TTC549 (cell line): ENCODE measurements around the gene ATXN7.

Experiments
- FAIRE-seq: peaks from 2 replicates; lab custom pipeline; 2012; peaks lifted over from hg19 to GRCh38; lab: Jason Lieb, UNC

ATXN7 gene

GRCh38 chr3:63934041-63934866, 70.6 kb downstream of the ATXN7 start:
- FAIRE-seq, result no peak

DNA sequence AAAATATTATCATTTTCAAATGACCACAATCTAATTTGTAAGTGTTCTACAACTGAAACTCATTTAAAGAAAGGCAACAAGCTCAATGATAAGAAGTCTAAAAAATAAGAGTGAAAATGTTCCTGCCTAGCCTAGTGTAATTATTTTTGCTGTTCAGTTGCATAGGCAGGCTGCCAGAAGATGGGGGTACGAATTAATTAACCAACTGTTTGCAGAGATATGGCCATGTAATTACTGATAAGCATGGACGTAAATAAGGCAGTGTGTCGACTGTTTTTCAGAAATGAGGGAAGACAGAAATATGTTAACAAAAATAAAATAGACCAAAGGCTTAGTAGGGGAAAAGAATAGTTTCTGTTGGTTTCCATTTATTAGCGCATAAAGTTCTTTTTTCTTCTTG, 73.3 kb downstream of the ATXN7 start:
- FAIRE-seq, result no peak

GRCh38 chr3:63937661-63938651, 74.3 kb downstream of the ATXN7 start:
- no peak for FAIRE-seq

GRCh38 chr3:63940389-63940757, 76.7 kb downstream of the ATXN7 start:
- FAIRE-seq, result no peak

- no peak for FAIRE-seq
Measured at GRCh38 chr3:63942528-63942927, 78.9 kb downstream of the ATXN7 start.

- no peak for FAIRE-seq
Measured at GRCh38 chr3:63943678-63944077, 80.0 kb downstream of the ATXN7 start.

- FAIRE-seq, result no peak
Measured at GRCh38 chr3:63945558-63946096, 82.0 kb downstream of the ATXN7 start.

DNA sequence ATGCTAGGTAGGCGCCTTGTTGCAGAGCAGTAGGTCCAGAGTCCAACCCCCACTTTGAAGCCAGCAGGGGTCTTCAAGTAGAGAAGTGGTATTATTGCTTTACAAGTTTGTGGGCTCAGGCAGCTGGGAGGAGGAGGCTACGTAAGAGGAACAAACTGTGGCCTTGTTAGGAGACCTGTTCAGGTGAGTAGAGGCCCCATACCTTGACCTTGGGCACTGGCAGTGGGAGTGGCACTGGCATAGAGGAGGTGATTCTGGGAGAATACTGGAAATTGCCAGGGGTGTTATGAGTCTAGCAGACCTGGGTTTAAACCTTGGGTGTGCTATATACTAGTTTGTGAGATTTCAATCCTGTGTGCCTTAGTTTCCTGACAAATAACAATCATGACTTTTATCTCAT, 83.1 kb downstream of the ATXN7 start:
- no peak for FAIRE-seq

- no peak for FAIRE-seq
Measured at GRCh38 chr3:63947594-63947993, 83.9 kb downstream of the ATXN7 start.

- FAIRE-seq, result no peak
Measured at GRCh38 chr3:63949005-63949404, 85.3 kb downstream of the ATXN7 start.

- no peak for FAIRE-seq
Measured at GRCh38 chr3:63950698-63951097, 87.0 kb downstream of the ATXN7 start.

DNA sequence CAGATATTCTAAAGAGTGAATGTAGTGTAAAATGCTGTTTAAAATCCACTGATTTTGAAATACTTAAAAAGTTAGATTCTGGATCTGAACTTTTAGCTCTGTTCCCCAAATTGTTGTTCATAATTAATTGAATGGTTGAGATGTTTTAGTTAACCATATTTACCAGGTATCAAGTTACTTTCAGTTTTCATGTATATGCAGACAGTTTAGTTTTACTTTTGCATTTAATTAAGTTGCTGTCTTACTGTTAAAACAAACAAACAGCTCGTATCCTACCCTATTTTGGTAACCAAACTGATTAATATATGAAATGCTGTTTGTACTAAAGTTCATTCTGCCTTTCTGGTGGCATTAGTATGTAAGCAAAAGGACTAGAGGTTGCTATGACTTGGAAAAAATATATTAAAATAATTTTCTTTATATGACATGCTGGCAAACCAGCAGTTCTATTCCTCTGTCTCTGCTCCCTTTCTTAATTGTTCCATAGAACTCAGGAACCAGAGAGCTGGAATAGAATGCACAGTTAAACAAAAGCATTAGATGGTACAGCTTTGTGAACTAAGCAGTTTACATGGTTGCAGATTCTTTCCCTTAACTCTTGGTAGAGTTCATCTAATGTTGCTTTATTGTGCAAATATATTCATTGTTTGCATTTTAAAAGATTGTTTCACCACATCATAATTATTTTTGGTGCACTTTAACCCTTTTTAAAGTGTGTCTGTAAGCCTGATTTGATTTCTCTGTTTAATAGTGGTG, 88.0 kb downstream of the ATXN7 start:
- FAIRE-seq, result no peak

DNA sequence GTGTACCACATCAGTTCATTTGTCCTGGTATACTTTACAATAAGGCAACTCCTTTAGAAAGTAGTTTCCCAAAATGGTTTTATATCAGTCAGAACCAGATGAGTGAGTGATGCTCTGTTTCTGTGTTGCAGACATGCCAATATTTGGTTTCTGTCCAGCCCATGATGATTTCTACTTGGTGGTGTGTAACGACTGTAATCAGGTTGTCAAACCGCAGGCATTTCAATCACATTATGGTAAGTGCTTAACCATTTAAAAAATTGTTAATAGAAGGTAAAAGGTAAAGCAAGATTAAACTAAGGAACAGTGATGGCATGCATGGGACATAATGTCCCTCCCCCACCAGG, 88.6 kb downstream of the ATXN7 start:
- no peak for FAIRE-seq

- FAIRE-seq, result no peak
Measured at GRCh38 chr3:63954182-63954581, 90.5 kb downstream of the ATXN7 start.

DNA sequence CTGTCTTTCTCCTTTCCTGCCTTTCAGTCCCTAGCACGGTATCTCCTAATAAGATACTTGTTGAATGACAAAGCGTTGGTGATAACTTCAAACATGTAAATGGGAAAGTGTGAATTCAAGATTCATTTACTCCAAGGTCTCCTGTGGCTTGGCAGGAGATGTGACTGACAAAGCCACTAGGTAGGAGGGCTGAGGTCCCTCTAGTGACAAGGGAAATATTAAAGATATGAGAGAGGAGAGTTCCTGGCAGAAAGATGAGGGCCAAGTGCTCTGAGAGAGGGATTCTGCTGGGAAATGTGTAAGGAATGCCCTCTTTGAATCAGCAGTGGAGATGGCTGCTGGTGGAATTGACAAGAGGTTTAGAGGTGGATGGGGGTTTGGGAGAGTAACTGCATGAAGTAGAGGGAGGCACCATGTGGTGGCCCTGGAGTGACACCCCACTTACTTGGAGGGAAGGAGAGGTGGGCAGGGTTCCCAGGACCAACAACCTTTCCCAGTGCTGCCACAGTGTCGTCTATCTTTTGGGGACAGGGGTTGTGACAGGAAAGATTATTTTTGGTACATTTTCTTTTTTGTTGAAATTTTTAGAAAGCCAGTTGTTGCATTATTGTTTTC, 91.5 kb downstream of the ATXN7 start:
- no peak for FAIRE-seq

DNA sequence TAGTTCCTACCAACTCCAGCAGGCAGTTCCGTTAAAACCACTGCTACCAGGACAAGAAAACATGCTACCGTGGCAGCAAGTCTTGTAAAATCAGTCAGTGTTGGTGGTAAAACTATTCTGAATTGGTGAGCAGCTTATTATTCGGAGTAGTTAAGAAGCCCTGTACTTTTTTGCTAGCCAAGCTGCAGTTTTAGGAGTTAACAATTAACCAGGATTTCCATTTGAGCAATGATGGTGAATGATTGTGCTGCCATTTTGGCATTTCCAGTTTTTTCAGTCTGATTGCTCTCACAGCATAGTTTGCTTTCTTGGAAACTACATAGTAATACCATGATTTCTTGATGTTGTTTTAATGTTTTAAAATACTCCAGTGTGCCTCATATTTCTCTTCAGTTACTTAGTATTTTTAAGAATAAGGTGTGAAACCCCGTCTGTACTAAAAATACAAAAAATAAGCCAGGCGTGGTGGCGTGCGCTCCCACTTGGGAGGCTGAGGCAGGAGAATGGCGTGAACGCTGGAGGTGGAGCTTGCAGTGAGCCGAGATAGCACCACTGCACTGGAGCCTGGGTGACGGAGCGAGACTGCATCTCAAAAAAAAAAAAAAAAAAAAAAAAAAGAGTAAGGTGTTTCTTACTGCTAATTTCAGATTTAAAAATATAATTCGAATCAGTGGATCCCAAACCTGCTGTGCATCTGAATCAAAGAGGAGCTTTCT, 92.3 kb downstream of the ATXN7 start:
- FAIRE-seq, result no peak

DNA sequence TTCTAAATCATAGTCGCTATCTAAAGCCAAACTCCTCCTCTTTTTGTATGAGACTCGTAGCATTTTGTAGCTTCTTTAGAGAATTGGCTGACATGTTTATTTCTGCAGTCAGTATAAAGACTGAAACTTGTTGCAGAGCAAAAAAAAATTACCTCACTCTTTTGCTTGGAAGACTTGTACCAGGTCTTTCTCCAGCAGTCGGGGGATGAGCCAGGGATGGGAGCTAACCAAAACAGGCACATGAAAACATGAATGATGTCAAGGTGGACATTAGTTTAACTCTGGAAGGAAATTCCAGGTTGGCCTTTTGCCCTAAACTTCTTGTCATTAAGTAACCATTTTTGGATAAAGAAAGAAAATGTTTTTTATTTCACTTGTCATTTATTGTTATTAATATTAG, 95.5 kb downstream of the ATXN7 start:
- FAIRE-seq, result no peak

GRCh38 chr3:63960048-63960711, 96.5 kb downstream of the ATXN7 start:
- FAIRE-seq, result no peak

- FAIRE-seq, result no peak
Measured at GRCh38 chr3:63961891-63962290, 98.2 kb downstream of the ATXN7 start.

DNA sequence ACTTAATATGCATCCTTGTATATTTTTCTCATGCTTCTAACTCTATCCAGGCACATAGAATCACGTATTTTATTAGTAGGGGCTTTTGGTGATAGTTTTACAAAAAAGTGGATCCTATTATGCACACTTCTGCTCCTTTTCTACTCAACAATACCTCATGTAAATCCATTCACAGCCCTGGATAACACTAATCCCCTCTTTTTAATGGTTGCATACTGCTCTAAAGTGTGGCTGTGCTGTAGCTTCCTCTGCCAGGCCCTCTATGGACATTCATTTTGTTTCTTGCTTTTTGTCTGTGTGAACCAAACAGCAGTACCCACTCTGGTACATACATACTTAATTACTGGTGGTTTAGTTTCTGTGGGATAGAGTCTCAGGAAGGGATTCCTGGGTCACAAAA, 99.8 kb downstream of the ATXN7 start:
- FAIRE-seq, result no peak
